ENCODE results near the gene LIMA1.
A peak's percentile ranks its signal among the peaks of the same experiment; 100 is the strongest.
"Not testable (repeated sequence)": the region's sequence is repeated elsewhere in the genome, so short reads cannot be mapped to it uniquely, and the experiment has no call there.

The LIMA1 gene

GRCh38 chr12:50181691-50182090 is 101.6 kb downstream of the LIMA1 start:
- no peak for DNase-seq

DNA sequence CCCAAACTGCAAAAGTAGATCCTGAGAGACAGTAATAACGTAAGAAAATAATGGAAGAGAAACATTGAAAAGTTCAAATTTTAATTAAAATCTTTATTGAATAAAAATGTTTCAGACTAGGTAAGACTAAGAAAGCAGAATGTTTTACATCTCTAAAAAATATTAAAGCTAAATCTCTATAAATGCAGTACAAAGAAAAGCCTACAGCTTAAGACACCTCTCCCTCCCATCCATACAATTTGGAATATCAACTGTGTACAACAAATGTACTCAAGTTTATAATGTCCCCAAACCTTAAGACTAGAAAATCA is 107.6 kb downstream of the LIMA1 start:
- no peak for DNase-seq

DNA sequence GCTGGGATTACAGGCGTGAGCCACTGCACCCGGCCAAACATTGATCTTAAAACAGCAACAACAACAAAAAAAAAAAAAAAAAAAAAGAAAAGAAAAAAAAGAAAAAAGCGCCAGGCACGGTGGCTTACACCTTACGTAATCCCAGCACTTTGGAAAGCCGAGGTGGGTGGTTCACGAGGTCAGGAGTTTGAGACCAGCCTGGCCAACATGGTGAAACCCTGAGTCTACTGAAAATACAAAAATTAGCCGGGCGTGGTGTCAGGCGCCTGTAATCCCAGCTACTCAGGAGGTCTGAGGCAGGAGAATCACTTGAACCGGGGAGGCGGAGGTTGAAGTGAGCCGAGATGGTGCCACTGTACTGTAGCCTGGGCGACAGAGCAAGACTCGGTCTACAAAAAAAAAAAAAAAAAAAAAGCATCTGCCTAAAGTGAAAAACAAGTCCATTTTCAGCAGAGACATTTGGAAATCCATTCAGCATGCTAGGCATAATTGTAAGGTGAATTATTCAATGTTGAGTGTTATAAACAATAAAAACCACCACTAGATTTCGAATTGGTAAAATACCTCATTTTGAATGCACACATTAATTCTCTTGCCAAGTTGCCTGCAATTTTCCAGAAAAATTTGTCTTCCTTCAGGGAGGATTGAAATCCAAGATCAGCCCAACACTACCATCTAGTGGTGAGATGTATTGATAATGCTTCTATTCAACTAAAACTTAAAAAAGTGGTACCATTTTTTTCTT is 108.2 kb downstream of the LIMA1 start:
- peak; percentile 80 for DNase-seq

DNA sequence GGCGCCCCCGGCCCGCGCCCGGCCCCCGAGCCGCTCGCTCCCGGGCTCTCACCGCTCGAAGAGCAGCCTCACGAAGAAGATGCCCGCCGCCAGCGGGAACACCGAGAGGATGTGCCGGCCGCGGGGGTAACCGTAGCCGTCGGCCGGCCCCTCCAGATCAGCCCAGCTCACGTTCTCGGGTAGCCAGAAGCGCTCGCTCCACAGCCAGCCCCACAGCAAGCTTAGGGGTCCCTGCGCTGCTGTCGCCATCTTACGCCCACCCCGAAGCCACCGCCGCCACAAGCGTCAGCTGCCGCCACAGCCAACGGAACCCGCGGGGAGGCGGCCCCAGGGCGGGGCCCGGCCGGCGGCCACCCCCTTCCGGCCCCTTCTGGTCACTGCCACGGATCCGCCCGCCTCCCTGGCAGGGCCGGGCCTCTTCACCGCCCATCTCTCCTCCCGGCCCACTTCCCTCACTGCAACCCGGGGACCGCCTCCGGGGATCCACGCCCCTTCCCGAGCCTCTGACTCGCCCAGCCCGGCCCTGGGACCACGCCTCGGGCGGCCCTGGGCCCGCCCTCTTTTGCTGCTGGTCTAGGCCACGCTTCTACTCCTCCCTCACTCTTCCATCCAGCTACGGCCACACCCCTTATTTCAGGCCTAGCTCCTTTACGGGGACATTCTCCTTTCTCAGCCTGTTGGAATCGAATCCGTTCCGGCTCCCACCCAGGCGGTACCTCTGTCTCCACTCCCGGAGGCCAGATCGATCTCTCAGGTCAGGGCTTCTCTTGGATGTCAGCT is 116.1 kb downstream of the LIMA1 start, which contains the start of gene CERS5:
CERS5 (minus strand) TSS at position 321 of the 780 bp plus-strand sequence; CDS start at position 249, 72 bp downstream.
- peak; percentile 91 for DNase-seq

DNA sequence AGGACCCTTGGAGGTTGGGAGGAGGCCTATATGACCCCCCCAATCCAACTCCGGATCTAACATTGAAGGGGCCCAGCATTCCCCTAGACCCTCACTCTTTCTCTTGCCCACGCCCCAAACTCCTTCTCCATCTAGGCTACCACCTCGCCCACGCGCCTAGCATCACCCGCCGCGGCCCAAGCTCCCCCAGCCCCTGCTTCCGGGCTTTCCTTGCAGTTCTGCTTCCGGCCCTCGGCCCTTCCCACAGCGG is 116.6 kb downstream of the LIMA1 start:
- no peak for DNase-seq

DNA sequence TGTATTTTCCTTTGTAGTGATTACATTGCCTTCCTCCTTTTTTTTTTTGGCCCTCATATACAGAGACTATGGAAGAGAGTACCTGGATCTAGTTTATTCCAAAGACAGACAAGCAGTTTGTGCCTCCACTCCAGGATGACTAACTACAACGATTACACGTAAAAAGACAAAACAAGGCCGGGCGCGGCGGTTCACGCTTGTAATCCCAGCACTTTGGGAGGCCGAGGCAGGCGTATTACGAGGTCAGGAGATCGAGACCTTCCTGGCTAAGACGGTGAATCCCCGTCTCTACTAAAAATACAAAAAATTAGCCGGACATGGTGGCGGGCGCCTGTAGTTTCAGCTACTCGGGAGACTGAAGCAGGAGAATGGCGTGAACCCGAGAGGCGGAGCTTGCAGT is 118.4 kb downstream of the LIMA1 start:
- no peak for DNase-seq

DNA sequence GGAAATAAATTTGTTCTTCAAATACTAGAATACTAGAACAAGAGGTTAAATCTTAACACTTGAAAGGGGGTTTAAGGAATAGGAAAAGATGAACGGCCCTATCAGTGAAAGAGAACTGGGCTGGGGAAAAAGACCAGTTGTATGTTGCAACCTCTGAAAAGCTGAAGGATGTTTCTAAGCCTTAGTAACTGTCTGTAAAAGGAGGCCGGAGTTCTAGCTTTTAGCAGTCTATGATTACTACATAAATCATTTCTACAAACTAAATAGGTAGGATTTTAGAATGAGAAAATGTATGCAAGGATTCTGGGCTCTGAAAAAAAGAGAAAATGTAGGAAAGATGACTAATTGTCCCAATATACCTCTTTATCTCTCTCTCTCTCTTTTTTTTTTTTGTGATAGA is 121.1 kb downstream of the LIMA1 start:
- no peak for DNase-seq

- no peak for DNase-seq
Measured at GRCh38 chr12:50160643-50161042, 122.7 kb downstream of the LIMA1 start.

- DNase-seq = no peak
Measured at GRCh38 chr12:50157259-50157658, 126.1 kb downstream of the LIMA1 start.

GRCh38 chr12:50156641-50157040 is 126.7 kb downstream of the LIMA1 start:
- no peak for DNase-seq

DNA sequence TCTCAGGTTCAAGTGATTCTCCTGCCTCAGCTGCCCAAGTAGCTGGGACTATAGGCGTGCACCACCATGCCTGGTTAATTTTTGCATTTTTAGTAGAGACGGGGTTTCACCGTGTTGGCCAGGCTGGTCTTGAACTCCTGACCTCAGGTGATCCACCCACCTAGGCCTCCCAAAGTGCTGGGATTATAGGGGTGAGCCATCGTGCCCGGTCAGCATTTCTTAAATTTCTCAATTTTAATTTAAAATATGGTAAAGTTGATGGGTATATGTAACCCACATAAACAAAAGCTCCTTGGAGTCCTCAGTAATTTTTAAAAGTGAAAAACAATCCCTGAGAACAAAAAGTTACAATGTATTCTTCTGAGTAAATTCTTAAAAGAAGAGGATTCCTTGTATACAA is 128.4 kb downstream of the LIMA1 start:
- DNase-seq = not testable (repeated sequence)

- no peak for DNase-seq
Measured at GRCh38 chr12:50151047-50151687, 132.2 kb downstream of the LIMA1 start.

GRCh38 chr12:50149311-50149710 is 134.0 kb downstream of the LIMA1 start:
- DNase-seq = no peak

DNA sequence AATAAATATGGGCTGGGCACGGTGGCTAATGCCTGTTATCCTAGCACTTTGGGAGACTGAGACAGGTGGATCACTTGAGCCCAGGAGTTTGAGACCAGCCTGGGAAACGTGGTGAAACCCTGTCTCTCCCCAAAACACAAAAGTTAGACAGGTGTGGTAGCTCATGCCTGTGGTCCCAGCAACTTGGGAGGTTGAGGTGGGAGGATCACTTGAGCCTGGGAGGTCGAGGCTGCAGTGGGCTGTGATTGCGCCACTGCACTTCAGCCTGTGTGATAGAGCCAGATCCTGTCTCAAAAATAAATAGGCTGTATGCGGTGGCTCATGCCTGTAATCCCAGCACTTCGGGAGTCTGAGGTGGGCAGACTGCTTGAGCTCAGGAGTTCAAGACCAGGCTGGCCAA is 135.3 kb downstream of the LIMA1 start:
- DNase-seq = not testable (repeated sequence)

GRCh38 chr12:50147281-50147680 is 136.0 kb downstream of the LIMA1 start:
- no peak for DNase-seq

GRCh38 chr12:50145439-50145838 is 137.9 kb downstream of the LIMA1 start:
- DNase-seq = no peak

DNA sequence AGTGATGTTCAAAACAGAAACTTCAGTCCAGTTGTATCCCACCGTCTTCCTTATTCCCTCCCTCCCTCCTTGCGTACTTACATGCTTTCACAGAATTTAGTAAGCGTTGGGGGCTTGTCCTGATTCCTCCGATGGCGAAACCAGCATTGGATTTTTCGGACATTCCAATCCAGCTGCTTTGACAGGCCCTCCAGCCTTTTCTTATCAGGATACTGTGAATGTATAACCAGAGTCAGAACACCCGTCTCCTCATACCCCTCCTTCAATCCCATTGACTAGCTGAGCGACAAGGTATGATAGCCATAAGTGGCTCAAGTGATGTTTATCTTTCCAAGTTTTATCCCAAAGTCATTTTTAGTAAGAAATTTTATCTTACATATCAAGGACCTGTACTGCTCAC is 140.3 kb downstream of the LIMA1 start:
- no peak for DNase-seq

GRCh38 chr12:50132505-50133135 is 150.7 kb downstream of the LIMA1 start:
- no peak for DNase-seq

- no peak for DNase-seq
Measured at GRCh38 chr12:50129290-50129689, 154.0 kb downstream of the LIMA1 start.

DNA sequence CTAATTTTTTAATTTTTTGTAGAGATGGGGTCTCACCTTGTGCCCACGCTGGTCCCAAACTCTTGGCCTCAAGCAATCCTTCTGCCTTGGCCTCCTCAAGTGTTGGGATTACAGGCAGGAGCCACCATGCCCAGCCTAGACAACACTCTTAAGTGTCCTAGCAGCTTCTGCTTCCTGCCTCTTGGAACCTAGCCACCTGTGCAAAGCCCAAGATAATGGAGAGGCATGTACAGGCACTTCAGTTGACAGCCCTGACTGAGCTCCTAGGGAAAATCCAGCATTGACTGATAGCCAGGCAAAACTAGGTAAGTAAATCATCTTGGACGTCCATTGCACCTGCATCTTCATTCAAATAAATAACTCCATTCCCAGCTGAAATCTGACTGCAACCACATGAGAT is 155.8 kb downstream of the LIMA1 start:
- DNase-seq = no peak

Measured in NCI-H1694 (cell line).